Neural cell (in vitro differentiated cells): ENCODE data around the gene DPPA3. TPM values are rescaled to one million over a fixed set of nuclear protein-coding genes. Genes with fewer than 3 reads are reported as not detected.

Experiments used
- H2AFZ ChIP-seq: fragments of 200-600, 300-800 bp; sonication (generic), shearing (Covaris generic); 2 replicates; pipeline ENCODE4 v1.6.0; 2014; ENCODE audit warnings: low read depth, mild to moderate bottlenecking, antibody characterized with exemption, low read length, moderate library complexity
- H3F3A ChIP-seq: fragments of 200-600 bp; shearing (Covaris generic); 2 replicates; pipeline ENCODE4 v1.6.1; 2016; ENCODE audit warnings: mild to moderate bottlenecking, moderate library complexity, mixed read lengths, antibody characterized with exemption, low read length; ENCODE audit not compliant: insufficient read depth, poor library complexity, severe bottlenecking
- H3K27ac ChIP-seq: fragments of 200-600, 300-800 bp; sonication (generic), shearing (Covaris generic); 2 replicates; pipeline ENCODE4 v1.5.1; 2014; ENCODE audit warnings: mild to moderate bottlenecking, low read length, moderate library complexity
- H3K27me3 ChIP-seq: fragments of 300-800, 200-600 bp; sonication (generic), shearing (Covaris generic); 2 replicates; pipeline ENCODE4 v1.6.0; 2014; ENCODE audit warnings: mild to moderate bottlenecking, low read depth, low read length, moderate library complexity; ENCODE audit not compliant: insufficient read depth
- H3K36me3 ChIP-seq: fragments of 300-800, 200-600 bp; sonication (generic), shearing (Covaris generic); 2 replicates; pipeline ENCODE4 v1.5.1; 2014; ENCODE audit warnings: mild to moderate bottlenecking, antibody characterized with exemption, low read length, moderate library complexity; ENCODE audit not compliant: insufficient read depth
- H3K4me2 ChIP-seq: fragments of 300-800, 200-600 bp; sonication (generic), shearing (Covaris generic); 2 replicates; pipeline ENCODE4 v1.6.0; 2014; ENCODE audit warnings: mild to moderate bottlenecking, low read length
- H3K4me3 ChIP-seq: fragments of 300-800, 200-600 bp; sonication (generic), shearing (Covaris generic); 2 replicates; pipeline ENCODE4 v1.5.1; 2014; ENCODE audit warnings: mild to moderate bottlenecking, low read length, moderate library complexity
- H3K79me2 ChIP-seq: fragments of 200-600 bp; shearing (Covaris generic); replicated peaks from 2 replicates; pipeline ENCODE4 v1.6.0; 2014; ENCODE audit warnings: mild to moderate bottlenecking, low read length, moderate library complexity; ENCODE audit not compliant: insufficient read depth
- H3K9ac ChIP-seq: fragments of 300-800, 200-600 bp; sonication (generic), shearing (Covaris generic); 2 replicates; pipeline ENCODE4 v1.6.1; 2016; ENCODE audit warnings: mild to moderate bottlenecking, low read length, mixed read lengths
- H3K9me2 ChIP-seq: fragments of 200-600 bp; shearing (Covaris generic); 2 replicates; pipeline ENCODE4 v1.6.1; 2016; ENCODE audit warnings: mild to moderate bottlenecking, low read length, mixed read lengths; ENCODE audit not compliant: insufficient read depth
- H3K9me3 ChIP-seq: fragments of 200-600, 300-800 bp; sonication (generic), shearing (Covaris generic); 2 replicates; pipeline ENCODE4 v1.6.1; 2016; ENCODE audit warnings: mild to moderate bottlenecking, mixed run types, low read length, moderate library complexity, mixed read lengths
- H4K20me1 ChIP-seq: fragments of 200-600 bp; shearing (Covaris generic); 2 replicates; pipeline ENCODE4 v1.6.1; 2016; ENCODE audit warnings: mild to moderate bottlenecking, mixed run types; ENCODE audit not compliant: insufficient read depth
- CTCF ChIP-seq: fragments of 450-650 bp; IDR thresholded peaks from 2 replicates; pipeline ENCODE4 v1.5.1; 2014; ENCODE audit warnings: antibody characterized with exemption, mild to moderate bottlenecking, moderate library complexity; ENCODE audit not compliant: poor library complexity, severe bottlenecking
- EP300 ChIP-seq: fragments of 450-650 bp; conservative IDR thresholded peaks from 2 replicates; pipeline ENCODE4 v1.6.1; 2014; ENCODE audit warnings: antibody characterized with exemption, mild to moderate bottlenecking, moderate library complexity; ENCODE audit not compliant: poor library complexity, severe bottlenecking
- EZH2 ChIP-seq: fragments of 200-600, 300-800 bp; shearing (Covaris generic), sonication (generic); IDR thresholded peaks from 2 replicates; pipeline ENCODE4 v1.6.1; 2014; ENCODE audit warnings: antibody characterized with exemption, low read length, borderline replicate concordance, mild to moderate bottlenecking; ENCODE audit not compliant: insufficient read depth, poor library complexity, severe bottlenecking
- MXI1 ChIP-seq: fragments of 450-650 bp; conservative IDR thresholded peaks from 2 replicates; pipeline ENCODE4 v1.6.1; 2014; ENCODE audit warnings: antibody characterized with exemption, mild to moderate bottlenecking; ENCODE audit not compliant: poor library complexity, severe bottlenecking
- POLR2AphosphoS5 ChIP-seq: IDR thresholded peaks from 2 replicates; pipeline ENCODE4 v1.6.1; 2012
- RAD21 ChIP-seq: fragments of 450-650 bp; conservative IDR thresholded peaks from 2 replicates; pipeline ENCODE4 v1.6.1; 2014; ENCODE audit warnings: antibody characterized with exemption, mild to moderate bottlenecking, moderate library complexity
- REST ChIP-seq: IDR thresholded peaks from 2 replicates; pipeline ENCODE4 v1.6.1; 2012; ENCODE audit warnings: borderline replicate concordance
- SMC3 ChIP-seq: fragments of 450-650 bp; conservative IDR thresholded peaks from 2 replicates; pipeline ENCODE4 v1.6.1; 2014; ENCODE audit warnings: antibody characterized with exemption, mild to moderate bottlenecking, moderate library complexity; ENCODE audit not compliant: poor library complexity
- TAF1 ChIP-seq: IDR thresholded peaks from 2 replicates; pipeline ENCODE4 v1.6.1; 2012; ENCODE audit warnings: low read depth
- polyA plus RNA-seq: library from polyadenylated mRNA; depleted of rRNA; stranded (reverse); fragments of >200 nt; gene quantifications from 2 replicates; pipeline ENCODE4 v1.2.3, GENCODE V29; 2014

Gene DPPA3
- polyA plus RNA-seq, 1 donor from 2014 or later: not detected

GRCh38 chr12:7749442-7749841 lies 38.2 kb downstream of the DPPA3 start:
- Histone ChIP-seq H3K27me3 (no peaks in the 10 kb centered on the region), H2AFZ (no peak overlapping the region), H3K9me3 (no peaks in the 10 kb centered on the region), H3K4me3 (no peak overlapping the region), H3K4me2 (no peak overlapping the region), H3K27ac (no peak overlapping the region), H3K9ac (no peak overlapping the region), H3K36me3 (no peaks in the 10 kb centered on the region), H3K79me2 (no peaks in the 10 kb centered on the region), H4K20me1 (no peaks in the 10 kb centered on the region), H3F3A (no peaks in the 10 kb centered on the region), H3K9me2 (no peaks in the 10 kb centered on the region)
- TF ChIP-seq TAF1: no peak
- TF ChIP-seq EP300: no peak
- no peak for TF ChIP-seq REST
- no peak for TF ChIP-seq CTCF
- no peak for TF ChIP-seq POLR2AphosphoS5
- no peak for TF ChIP-seq SMC3
- no peak for TF ChIP-seq MXI1
- no peak for TF ChIP-seq RAD21
- no peak for TF ChIP-seq EZH2

GRCh38 chr12:7750350-7750749 lies 39.1 kb downstream of the DPPA3 start:
- no peaks in the 10 kb centered on the region for H3F3A ChIP-seq
- H3K9me3 ChIP-seq: no peaks in the 10 kb centered on the region
- H3K79me2 ChIP-seq: no peaks in the 10 kb centered on the region
- H3K36me3 ChIP-seq: no peaks in the 10 kb centered on the region
- TF ChIP-seq CTCF (no peak), RAD21 (no peak), EZH2 (no peak), TAF1 (no peak), EP300 (no peak), MXI1 (no peak), POLR2AphosphoS5 (no peak), REST (no peak), SMC3 (no peak)
- H3K9ac ChIP-seq: no peak overlapping the region
- no peak overlapping the region for H3K4me3 ChIP-seq
- H3K9me2 ChIP-seq: no peaks in the 10 kb centered on the region
- no peak overlapping the region for H3K27ac ChIP-seq
- no peaks in the 10 kb centered on the region for H4K20me1 ChIP-seq
- H2AFZ ChIP-seq: no peak overlapping the region
- no peak overlapping the region for H3K4me2 ChIP-seq
- no peaks in the 10 kb centered on the region for H3K27me3 ChIP-seq
